Peyer's patch (tissue), 4 donors: Measurements from ENCODE around the gene NAV1. TPM values are rescaled to one million over a fixed set of nuclear protein-coding genes. Genes with fewer than 3 reads are reported as not detected.
A peak's percentile ranks its signal among the peaks of the same experiment; 100 is the strongest.

ENCODE experiments used
- DNase-seq, 3 donors: peaks; one replicate each; pipeline ENCODE4 v3.0.0-alpha.2; 2017 to 2019
- H3K27ac ChIP-seq, 4 donors: fragments of 200-600 bp; sonication (generic); one replicate each; pipeline ENCODE4 v1.5.1; 2016 to 2019
- H3K27me3 ChIP-seq, 2 donors: fragments of 200-600 bp; sonication (generic); one replicate each; pipeline ENCODE4 v1.5.1; 2019
- H3K36me3 ChIP-seq, 3 donors: fragments of 200-600 bp; sonication (generic); one replicate each; pipeline ENCODE4 v1.5.1; 2016 to 2019
- H3K4me1 ChIP-seq, 4 donors: fragments of 200-600 bp; sonication (generic); one replicate each; pipeline ENCODE4 v1.5.1; 2016 to 2019
- H3K4me3 ChIP-seq, 4 donors: fragments of 200-600 bp; sonication (generic); 1 replicate in 3 of 4; 2 replicates in 1 of 4; pipeline ENCODE4 v1.5.1; 2016 to 2019; ENCODE audit warnings: mild to moderate bottlenecking in 1 of 4
- H3K9me3 ChIP-seq, 4 donors: fragments of 200-600 bp; sonication (generic); one replicate each; pipeline ENCODE4 v1.5.1; 2016 to 2019; ENCODE audit warnings: mild to moderate bottlenecking in 1 of 4
- CTCF ChIP-seq, 6 experiments: fragments of 450-650 bp in 4 of 6; fragments of 200-600 bp in 2 of 6; sonication (generic) in 1 of 6; IDR thresholded peaks; one replicate each; pipeline ENCODE4 v1.5.1; 2017 to 2019; ENCODE audit warnings: antibody characterized with exemption in 6 of 6, mild to moderate bottlenecking in 3 of 6, moderate library complexity in 1 of 6
- POLR2A ChIP-seq, 2 donors: fragments of 450-650 bp; IDR thresholded peaks; one replicate each; pipeline ENCODE4 v1.5.1; 2017; ENCODE audit warnings: antibody characterized with exemption in 2 of 2, mild to moderate bottlenecking in 2 of 2, moderate library complexity in 2 of 2
- total RNA-seq, 4 donors: library from RNA; depleted of rRNA; stranded (reverse); fragments of >200 nt; gene quantifications; one replicate each; pipeline ENCODE4 v1.1.0, GENCODE V29; 2016

The NAV1 gene
- total RNA-seq, 4 donors from 2014 or later = 6.7 to 47.9 (median 14.9) TPM

GRCh38 chr1:201493757-201494617 lies 44.9 kb upstream of the NAV1 start:
- no peaks in the 10 kb centered on the region for H3K9me3 ChIP-seq
- TF ChIP-seq CTCF (IDR thresholded peaks at IDR 0.05) = no peak
- no peak for TF ChIP-seq POLR2A (IDR thresholded peaks at IDR 0.05)
- H3K4me1 ChIP-seq = peaks cover 0 to 69% (median 0%) of the 10 kb centered on the region in 4 donors
- no peaks in the 10 kb centered on the region for H3K27me3 ChIP-seq
- no peak for DNase-seq
- H3K27ac ChIP-seq = peak overlapping the region; percentile 28 to 96 (median 69)
- H3K36me3 ChIP-seq = peaks cover 0 to 50% (median 0%) of the 10 kb centered on the region in 3 donors
- H3K4me3 ChIP-seq = no peak overlapping the region

- Histone ChIP-seq H3K36me3 (peaks cover 0 to 37% (median 0%) of the 10 kb centered on the region in 3 donors), H3K27ac (peak overlapping the region; percentile 54 to 96 (median 68)), H3K4me1 (peaks cover 0 to 69% (median 0%) of the 10 kb centered on the region in 4 donors), H3K4me3 (no peak overlapping the region), H3K27me3 (no peaks in the 10 kb centered on the region), H3K9me3 (no peaks in the 10 kb centered on the region)
- peak in 1 of 3 donors; percentile 66 for DNase-seq
- TF ChIP-seq POLR2A (IDR thresholded peaks at IDR 0.05) (no peak), CTCF (IDR thresholded peaks at IDR 0.05) (no peak)
These were observed 43.2 kb upstream of the NAV1 start for GRCh38 chr1:201495551-201496295.

- Histone ChIP-seq H3K27me3 (no peaks in the 10 kb centered on the region), H3K27ac (peak overlapping the region; percentile 54 to 96 (median 68)), H3K9me3 (no peaks in the 10 kb centered on the region), H3K4me1 (peaks cover 0 to 67% (median 0%) of the 10 kb centered on the region in 4 donors), H3K4me3 (no peak overlapping the region), H3K36me3 (peaks cover 0 to 37% (median 0%) of the 10 kb centered on the region in 3 donors)
- no peak for DNase-seq
- TF ChIP-seq CTCF (IDR thresholded peaks at IDR 0.05) (no peak), POLR2A (IDR thresholded peaks at IDR 0.05) (no peak)
These were observed 42.6 kb upstream of the NAV1 start for GRCh38 chr1:201496296-201496690.

- DNase-seq = no peak
- Histone ChIP-seq H3K4me1 (peaks cover 0 to 70% (median 0%) of the 10 kb centered on the region in 4 donors), H3K27ac (peak overlapping the region in 1 of 4 donors; percentile 96), H3K27me3 (no peaks in the 10 kb centered on the region), H3K36me3 (peaks cover 0 to 30% (median 0%) of the 10 kb centered on the region in 3 donors), H3K4me3 (no peak overlapping the region), H3K9me3 (no peaks in the 10 kb centered on the region)
- no peak for TF ChIP-seq CTCF (IDR thresholded peaks at IDR 0.05)
- TF ChIP-seq POLR2A (IDR thresholded peaks at IDR 0.05) = no peak
These were observed 40.9 kb upstream of the NAV1 start for GRCh38 chr1:201497935-201498509.

- peaks cover 0 to 72% (median 0%) of the 10 kb centered on the region in 4 donors for H3K4me1 ChIP-seq
- H3K27ac ChIP-seq = peak overlapping the region in 3 of 4 donors; percentile 83 to 96 (median 96)
- H3K4me3 ChIP-seq = no peak overlapping the region
- peaks cover 0 to 24% (median 0%) of the 10 kb centered on the region in 3 donors for H3K36me3 ChIP-seq
- no peaks in the 10 kb centered on the region for H3K9me3 ChIP-seq
- no peak for DNase-seq
- no peak for TF ChIP-seq CTCF (IDR thresholded peaks at IDR 0.05)
- no peak for TF ChIP-seq POLR2A (IDR thresholded peaks at IDR 0.05)
- H3K27me3 ChIP-seq = no peaks in the 10 kb centered on the region
These were observed 40.3 kb upstream of the NAV1 start for GRCh38 chr1:201498621-201499020.
